ENCODE data around the gene ZMYM4. TPM values are rescaled to one million over a fixed set of nuclear protein-coding genes. Genes with fewer than 3 reads are reported as not detected.
"Not testable (repeated sequence)": the region's sequence is repeated elsewhere in the genome, so short reads cannot be mapped to it uniquely, and the experiment has no call there.

ZMYM4 gene
- 22.4 and 22.8 TPM in 2 replicates for total RNA-seq

DNA sequence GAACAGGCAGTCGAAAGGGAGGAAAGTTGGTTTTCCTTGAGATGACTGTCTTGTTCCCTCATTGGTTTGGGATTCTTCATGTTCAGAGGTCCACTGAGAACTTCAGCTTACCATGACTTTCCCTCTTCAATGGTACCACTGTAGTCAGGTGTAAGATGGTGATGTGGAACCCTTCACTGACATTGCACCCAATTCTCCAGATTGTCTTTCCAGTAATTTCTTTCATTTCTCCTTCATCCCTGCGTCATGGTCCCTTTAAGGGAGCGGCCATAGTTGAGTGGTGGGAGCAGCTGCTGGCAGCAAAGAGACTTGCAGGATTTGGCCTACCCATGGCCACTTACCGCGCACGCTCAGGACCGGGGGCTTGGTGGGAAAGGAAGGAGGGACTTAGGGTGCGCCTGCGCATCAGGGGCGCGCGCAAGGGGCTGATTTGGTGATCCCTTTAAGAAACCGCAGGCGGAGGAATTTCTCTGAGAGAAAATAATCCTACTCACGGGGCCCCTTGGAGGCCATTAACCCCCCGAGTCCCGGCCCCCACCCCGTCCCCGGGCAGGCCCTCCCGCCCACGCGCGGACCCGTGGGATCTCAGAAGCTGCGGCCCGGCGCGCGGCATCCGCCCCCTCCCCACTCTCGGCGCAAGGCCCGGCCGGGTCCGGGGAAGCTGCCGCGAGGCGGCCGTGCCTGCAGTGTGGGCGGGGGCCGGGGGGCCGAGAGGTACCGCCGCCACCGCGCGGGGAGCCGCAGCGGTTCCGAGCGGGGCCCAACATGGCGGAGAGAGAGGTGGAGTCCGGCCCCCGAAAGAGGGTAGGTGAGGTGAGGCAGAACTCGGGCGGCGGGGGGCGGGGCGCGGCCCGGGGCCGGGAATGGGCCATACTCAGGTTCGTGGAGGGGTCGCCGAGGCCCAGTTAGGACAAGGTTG, at the start of gene ZMYM4:
Gene ZMYM4 (plus strand): TSS at position 428 of the 919 bp plus-strand sequence. CDS start 338 bp downstream, at position 766.
- peak; percentile 99 for DNase-seq (ENCODE audit: low read depth in 2 of 2)

DNA sequence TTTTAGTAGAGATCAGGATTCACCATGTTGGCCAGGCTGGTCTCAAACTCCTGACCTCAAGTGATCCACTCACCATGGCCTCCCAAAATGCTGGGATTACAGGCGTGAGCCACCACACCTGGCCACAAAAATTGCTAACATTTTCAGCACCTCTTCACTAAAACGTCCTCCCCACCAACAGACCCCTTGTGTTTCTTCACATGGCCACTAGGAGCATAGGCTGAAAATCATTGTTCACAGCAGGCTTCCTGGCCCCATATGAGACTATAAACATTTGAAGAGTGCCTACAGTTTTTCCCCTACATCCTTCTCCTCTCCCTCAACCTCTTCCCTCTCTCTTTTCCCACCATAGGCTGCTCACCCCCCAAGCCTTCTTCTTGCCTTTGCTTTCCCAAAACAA, 47.5 kb upstream of the ZMYM4 start:
- peak; percentile 36 to 40 for DNase-seq (ENCODE audit: low read depth in 2 of 2)

DNA sequence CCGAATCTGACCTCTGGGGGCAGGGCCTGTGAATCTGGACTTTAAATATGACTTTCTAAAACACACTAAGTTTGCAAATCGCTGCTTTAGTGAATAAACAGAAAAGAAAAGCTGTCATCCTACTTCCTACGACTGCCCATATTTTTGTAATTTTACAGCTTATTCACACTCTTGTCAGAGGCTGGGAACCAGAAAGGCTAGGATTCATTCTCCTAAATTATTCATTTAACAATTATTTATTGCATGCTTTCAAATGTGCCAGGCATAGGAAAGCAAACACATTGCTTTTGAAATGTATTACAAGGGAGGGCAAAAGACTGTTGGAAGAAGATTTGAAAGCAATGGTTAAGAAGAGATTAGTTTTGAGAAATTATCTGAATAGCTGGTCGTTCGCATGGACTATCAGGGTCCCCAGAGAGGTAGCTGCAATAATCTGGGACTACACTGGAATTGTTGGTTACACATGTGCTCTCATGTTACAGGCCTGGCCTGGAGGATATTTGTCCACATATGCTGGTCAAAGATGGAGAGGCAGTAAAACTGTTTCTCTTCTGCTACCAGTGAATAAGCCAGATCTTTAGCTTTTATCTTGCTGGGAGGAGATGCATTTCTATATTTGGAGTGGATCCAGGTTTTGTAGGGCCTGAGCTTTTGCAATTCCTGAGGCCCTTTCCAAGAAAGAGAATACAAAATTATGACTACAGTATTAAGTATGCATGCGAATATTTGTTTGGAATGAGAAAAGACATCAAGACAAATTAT, 46.0 kb upstream of the ZMYM4 start:
- DNase-seq (ENCODE audit: low read depth in 2 of 2) = no peak

DNA sequence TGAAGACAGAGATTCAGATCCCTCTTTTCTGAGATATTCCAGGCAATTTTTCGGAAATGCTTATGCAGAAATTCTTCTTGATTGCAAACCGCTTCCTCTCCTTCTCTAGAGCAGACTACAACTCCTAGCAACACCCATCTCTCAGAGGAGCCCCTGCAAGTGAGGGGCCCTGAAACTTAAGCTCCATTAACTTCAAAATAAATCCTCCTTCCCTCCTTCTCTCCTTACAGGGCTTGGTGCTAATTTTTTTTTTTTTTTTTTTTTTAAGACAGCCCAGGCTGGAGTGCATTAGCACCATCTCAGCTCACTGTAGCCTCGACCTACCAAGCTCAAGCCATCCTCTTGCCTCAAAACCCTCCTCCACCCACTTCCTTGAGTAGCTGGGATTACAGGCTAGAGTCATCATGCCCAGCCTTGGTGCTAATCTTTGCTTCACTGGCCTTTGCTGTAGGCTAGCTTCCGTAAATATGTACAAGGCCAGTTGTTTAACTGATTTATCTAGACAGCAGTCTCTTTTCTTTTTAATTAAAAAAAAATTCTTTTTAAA, 45.4 kb upstream of the ZMYM4 start:
- DNase-seq (ENCODE audit: low read depth in 2 of 2) = no peak

DNA sequence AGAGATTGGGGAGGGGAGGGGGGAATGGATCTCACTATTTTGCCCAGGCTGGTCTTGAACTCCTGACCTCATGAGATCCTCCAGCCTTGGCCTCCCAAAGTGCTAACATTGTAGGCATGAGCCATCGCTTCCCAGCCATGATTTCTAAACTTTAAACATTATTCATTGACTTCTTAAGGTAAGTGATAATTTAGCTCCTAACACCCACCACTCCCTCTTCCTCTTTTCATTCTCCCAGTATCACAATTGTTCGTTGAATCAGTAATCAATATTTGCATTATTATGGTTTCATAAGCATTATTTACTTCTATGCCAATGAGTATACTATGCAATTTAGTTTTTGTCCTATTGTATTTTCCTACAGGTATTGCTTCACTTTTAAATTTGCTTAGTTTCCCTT, 42.0 kb upstream of the ZMYM4 start:
- no peak for DNase-seq (ENCODE audit: low read depth in 2 of 2)

DNA sequence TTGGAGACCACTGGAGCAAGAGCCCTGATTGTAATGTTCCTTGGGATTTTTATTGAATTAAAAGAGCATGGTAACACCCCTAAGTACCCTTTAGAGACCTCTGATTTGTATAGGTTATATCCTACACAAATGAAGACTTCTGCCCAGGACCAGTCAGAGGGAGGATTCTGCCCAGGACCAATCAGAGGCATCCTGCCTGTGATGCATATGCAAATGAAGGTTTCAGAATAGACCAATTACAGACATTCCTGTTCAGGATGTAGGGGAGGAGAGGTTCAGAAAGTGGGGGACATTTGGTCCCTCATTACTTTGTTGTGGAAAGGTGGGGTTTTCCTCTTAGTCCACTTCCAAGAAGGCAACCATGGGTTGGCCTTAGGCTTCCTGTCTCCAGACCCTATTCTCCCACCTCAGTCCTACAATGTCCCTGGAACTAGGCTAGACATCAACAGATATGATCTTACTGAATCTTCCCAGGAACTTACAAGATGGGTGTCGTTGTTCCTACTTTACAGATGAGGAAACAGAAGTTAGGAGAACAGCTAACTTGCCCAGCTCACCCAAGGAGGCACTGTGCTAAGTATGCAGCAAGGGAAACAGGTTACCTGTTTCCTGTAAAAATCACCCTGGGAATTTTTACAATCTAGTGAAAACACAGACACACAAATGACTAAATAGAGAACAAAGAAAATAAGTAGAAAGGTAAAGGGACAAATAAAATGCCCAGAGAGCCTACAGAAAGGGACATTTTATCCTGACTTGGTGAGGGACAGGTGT, 38.7 kb upstream of the ZMYM4 start:
- no peak for DNase-seq (ENCODE audit: low read depth in 2 of 2)

DNA sequence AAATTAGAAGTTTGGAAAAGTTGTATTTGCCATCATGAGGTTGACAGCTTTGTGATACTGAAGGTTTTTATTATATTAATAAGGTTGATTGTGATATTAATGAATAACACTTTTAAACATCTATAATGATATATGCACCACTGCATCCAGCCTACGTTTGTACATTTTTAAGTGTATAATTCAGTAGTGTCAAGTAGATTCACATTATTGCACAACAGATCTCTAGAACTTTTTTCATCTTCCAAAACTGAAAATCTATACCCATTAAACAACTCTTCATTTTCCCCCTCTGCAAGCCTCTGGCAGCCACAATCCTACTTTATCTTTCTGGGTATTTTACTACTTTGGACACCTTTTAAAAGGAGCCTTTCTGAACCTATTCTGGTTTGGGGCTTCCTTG, 37.2 kb upstream of the ZMYM4 start:
- DNase-seq (ENCODE audit: low read depth in 2 of 2) = no peak

DNA sequence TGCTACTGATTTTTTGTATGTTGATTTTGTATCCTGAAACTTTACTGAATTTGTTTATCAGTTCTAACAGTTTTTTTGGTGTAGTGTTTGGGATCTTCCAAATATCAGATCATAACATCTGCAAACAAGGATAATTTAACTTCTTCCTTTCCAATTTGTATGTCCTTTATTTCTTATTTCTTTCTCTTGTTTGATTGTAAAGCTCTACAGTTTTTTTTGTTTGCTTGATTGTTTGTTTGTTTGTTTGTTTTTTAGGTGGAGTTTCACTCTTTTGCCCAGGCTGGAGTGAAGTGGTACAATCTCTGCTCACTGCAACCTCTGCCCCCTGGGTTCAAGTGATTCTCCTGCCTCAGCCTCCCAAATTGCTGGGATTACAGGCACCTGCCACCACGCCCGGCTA, 31.7 kb upstream of the ZMYM4 start:
- not testable (repeated sequence) for DNase-seq (ENCODE audit: low read depth in 2 of 2)

DNA sequence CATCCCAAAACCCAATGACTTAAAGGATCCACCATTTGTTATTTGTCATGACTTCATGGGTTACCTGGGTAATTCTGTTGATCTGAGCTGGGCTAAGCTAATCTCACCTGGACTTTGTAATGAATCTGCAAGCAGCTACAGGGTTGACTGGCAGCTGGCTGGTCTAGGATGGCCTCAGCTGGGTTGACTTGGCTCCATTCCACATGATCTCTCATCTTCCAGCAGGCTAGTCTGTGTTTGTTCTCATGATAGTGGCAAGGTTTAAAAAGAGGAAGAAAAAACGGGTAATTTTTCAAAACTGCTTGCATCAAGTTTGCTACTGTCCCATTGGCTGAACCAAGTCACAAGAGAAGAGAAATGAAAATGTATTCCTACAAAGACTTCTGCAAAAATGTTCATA, 24.8 kb upstream of the ZMYM4 start:
- DNase-seq (ENCODE audit: low read depth in 2 of 2) = no peak

DNA sequence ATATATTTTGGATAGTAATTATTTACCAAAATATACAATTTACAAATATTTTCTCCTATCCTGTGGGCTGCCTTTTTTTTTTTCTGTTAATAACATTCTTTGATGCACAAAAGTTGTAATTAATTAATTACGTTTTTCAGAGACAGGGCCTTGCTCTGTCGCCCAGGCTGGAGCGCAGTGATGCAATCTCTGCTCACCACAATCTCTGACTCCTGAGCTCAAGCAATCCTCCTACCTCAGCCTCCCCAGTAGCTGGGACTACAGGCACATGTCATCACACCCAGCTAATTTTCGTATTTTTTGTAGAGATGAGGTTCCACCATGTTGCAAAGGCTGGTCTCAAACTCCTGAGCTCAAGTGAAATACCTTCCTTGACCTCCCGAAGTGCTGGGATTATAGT, 21.3 kb upstream of the ZMYM4 start:
- DNase-seq (ENCODE audit: low read depth in 2 of 2) = no peak

DNA sequence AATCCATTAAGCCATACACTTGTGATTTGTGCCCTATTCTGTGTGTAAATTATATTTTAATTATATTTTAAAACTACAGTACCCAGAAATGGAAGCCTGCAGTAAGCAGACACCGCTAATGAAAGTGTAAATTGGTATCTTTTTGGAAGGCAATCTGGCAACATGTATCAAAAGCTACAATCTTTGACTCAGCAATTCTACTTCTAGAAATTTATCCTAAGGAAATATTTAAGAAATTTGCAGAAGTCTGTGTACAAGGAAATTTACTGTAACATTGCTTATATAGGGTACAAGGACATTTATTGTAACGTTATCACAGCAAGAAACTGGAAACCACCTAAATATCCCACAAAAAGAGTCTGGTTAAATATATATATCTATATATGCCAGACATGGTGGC, 14.6 kb upstream of the ZMYM4 start:
- DNase-seq (ENCODE audit: low read depth in 2 of 2) = no peak

DNA sequence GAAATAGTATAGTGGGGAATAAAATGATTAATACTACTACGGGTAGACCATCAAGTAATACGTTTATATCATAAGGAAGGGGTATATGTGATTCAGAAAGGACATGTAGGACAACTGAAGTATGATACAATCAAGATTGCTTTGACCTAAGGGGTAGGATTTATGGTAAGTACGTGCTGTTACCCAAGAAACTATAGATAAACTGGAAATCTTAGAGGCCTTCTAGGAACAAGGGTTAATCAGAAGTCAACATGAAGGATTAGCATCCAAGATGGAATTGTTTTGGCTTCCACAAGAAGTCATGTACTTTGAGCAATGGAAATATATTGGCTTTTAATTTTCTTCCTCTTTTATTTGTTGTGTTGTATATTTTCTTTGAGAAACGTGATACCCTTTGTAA, 13.2 kb upstream of the ZMYM4 start:
- DNase-seq (ENCODE audit: low read depth in 2 of 2) = no peak

DNA sequence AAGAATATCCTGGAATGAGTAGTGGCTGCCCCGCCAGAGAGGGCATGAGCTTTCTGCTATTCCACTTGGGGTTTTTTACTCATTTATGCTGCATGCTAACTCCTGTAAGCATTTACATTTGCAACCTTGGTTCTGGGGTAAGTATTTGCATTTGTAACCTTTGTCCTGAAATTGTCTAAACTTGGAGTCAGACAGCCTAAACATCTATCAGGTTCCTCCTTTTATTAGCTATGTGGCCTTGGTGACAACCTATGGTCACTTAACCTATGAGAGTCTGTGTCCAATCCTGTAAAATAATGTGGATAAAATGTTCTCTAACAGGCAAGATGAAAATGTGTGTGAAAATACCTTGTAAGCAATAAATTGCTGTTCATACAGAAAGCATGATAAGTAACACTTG, 8.9 kb upstream of the ZMYM4 start:
- no peak for DNase-seq (ENCODE audit: low read depth in 2 of 2)

DNA sequence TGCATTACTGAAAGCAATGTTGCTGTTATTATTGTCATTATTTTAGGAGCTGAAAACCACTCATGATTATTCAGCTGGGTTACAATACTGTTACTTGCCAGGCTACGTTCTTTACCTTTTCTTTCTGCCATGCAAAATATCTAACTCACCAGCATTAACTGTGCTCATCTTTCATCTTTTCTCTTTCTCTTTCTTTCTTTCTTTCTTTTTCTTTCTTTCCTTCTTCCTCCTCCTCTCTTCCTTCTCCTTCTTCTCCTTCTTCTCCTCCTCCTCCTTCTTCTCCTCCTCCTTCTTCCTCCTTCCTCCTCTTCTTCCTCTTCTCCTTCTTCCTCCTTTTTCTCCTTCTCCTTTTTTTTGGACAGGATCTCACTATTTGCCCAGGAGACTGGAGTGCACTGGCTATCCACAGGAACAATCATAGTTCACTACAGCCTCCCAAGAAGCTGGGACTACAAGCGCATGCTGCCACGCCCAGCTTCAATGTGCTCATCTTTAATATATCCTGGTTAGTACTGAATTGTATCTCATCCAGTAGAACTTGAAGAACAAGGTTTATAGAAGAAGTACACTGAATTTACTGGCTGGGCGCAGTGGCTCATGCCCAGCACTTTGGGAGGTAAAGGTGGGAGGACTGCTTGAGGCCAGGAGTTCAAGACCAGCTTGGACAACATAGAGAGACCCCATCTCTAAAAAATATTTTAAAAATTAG, 6.9 kb upstream of the ZMYM4 start:
- no peak for DNase-seq (ENCODE audit: low read depth in 2 of 2)

DNA sequence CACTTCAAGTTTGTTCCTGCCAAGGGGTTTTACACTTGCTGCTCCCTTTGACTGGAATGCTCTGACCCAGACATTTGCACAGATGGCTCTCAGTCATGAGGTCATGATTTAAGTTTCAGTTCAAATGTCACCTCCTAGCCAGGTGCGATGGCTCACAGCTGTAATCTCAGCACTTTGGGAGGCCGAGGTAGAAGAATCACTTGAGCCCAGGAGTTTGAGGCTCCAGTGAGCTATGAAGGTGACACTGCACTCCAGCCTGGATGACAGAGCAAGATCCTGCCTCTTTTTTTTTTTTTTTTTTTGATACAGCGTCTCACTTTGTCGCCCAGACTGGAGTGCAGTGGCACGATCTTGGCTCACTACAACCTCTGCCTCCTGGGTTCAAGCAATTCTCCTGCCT, 4.5 kb upstream of the ZMYM4 start:
- no peak for DNase-seq (ENCODE audit: low read depth in 2 of 2)

DNA sequence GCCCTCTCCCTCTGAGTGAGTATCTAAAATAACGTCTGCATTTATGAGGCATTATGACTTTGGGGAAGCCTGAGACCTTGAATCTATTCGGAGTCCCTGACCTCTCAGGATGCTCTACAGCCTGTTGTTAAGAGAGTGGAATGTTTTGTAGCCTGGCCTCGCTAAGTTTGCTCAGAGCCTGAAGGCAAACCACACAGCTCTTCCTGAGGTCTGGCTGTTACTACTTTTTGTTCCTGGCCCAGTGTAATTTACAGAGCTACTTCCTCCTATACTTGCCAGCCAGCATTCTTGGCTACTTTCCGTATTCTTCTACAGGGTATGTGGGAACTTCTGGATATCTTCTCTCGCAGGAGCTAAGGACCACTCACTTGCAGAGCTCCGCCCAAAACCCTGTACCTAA, 3.6 kb upstream of the ZMYM4 start:
- peak in 1 of 2 donors; percentile 54 for DNase-seq (ENCODE audit: low read depth in 2 of 2)

DNA sequence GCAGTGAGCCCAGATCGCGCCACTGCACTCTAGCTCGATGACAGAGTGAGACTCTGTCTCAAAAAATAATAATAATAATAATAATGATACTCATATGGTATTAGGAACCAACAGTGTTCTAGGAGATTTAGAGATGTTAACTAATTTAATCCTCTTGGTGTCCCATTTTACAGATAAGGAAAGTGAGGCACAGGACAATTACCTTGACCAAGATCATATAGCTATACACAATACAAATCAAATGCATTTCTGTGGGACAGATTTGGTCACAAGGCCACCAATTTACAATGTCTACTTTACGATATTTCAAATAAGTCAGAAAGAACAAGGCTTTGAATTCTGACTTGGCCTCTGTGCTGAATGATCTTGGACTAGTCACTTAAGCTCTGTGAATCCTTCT, 2.2 kb upstream of the ZMYM4 start:
- no peak for DNase-seq (ENCODE audit: low read depth in 2 of 2)

DNA sequence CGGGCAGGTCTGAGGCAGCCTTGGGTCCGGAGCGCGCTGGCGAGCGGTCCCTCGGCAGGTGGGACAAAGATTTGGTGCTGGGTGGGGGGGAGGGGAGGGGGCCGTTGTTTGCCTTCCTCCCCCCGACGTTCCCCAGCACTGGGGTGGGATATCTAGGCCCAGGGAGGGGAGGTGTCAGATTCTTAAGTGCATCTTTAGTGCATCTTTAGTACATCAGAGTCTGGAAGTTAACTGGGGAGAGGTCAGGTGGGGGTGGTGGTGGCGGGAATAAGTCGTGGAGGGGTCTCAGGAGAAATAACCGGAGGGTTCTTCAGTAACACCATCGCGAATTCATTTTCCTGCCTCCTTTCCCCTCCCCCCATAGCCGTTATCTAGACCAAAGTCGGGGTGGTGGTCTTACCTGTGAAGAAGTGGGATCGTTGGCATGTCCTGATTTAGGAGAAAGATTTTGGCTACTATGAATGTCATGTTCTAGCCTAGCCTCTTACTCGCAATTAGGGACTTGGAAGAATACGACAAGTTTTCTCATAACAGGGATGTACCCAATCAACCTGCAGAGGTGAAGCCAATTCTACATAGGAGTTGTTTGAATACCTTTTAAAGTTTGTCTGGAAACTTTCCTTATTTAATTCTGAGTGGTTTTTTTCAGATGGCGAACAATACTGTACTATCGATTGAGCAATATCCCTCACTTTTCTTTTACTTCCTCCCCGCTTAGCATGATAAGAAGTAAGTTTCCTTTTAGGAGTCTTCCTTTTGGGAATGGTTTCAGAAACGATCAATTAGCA, 886 bp downstream of the ZMYM4 start:
- DNase-seq (ENCODE audit: low read depth in 2 of 2) = peak; percentile 6 to 15

DNA sequence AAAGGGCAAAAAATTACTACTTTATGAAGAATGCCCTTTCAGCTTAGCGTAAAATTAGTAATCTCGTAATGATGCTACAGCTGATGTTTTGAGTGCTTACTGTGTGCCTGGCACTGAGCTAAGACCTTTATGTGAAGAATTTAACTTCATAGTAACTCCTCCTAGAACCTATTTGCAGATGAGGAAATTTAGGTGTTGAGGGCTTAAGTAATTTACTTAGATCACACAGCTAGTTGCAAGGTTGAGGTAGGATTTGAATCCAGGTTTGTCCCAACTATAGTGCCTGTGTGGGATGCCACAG, 1.4 kb downstream of the ZMYM4 start:
- no peak for DNase-seq (ENCODE audit: low read depth in 2 of 2)

DNA sequence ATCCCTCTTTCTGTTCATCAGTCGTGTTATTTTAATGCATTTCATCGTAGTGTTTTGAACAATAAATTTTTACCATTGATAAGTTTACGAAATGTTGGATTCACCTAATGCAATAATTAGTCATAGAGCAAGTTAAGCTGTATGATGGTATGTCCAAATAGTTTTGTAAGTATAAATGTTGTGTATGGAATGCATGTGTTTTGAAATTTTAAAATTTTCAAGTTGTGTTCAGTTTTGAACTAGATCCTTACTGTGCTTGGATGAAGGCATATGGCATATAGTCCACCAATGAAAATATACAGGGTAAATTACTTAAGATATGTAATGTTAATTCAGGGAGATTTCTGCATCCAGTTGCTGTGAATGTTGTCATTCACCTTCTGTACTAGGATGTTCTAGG, 2.3 kb downstream of the ZMYM4 start:
- no peak for DNase-seq (ENCODE audit: low read depth in 2 of 2)
